Dendritic cell treated with granulocyte-macrophage colony-stimulating factor and Interleukin-4, amounts not matched to agents 40 ng/mL and 50 ng/mL, for 4 days (primary cell): ENCODE data around the gene MAD1L1.
"Not testable (repeated sequence)": the region's sequence is repeated elsewhere in the genome, so short reads cannot be mapped to it uniquely, and the experiment has no call there.

Source experiments
- H3K27ac Mint-ChIP-seq: one replicate; pipeline ENCODE4 v1.8.0; 2022; ENCODE audit warnings: mild to moderate bottlenecking, mixed read lengths
- H3K27me3 Mint-ChIP-seq: one replicate; pipeline ENCODE4 v1.8.0; 2022; ENCODE audit warnings: mild to moderate bottlenecking, mixed read lengths
- H3K36me3 Mint-ChIP-seq: one replicate; pipeline ENCODE4 v1.8.0; 2022; ENCODE audit warnings: low read depth, mixed read lengths
- H3K4me1 Mint-ChIP-seq: one replicate; pipeline ENCODE4 v1.8.0; 2022; ENCODE audit warnings: low read depth, mixed read lengths
- H3K4me3 Mint-ChIP-seq: one replicate; pipeline ENCODE4 v1.8.0; 2022; ENCODE audit warnings: mild to moderate bottlenecking, moderate library complexity, mixed read lengths
- H3K9me3 Mint-ChIP-seq: one replicate; pipeline ENCODE4 v1.8.0; 2022; ENCODE audit warnings: mixed read lengths
- intact Hi-C: fragments of 100-400 bp; cut with micrococcal nuclease; formaldehyde crosslinking; loops from one replicate; pipeline ENCODE4 v1.15.0; 2022

Gene MAD1L1

DNA sequence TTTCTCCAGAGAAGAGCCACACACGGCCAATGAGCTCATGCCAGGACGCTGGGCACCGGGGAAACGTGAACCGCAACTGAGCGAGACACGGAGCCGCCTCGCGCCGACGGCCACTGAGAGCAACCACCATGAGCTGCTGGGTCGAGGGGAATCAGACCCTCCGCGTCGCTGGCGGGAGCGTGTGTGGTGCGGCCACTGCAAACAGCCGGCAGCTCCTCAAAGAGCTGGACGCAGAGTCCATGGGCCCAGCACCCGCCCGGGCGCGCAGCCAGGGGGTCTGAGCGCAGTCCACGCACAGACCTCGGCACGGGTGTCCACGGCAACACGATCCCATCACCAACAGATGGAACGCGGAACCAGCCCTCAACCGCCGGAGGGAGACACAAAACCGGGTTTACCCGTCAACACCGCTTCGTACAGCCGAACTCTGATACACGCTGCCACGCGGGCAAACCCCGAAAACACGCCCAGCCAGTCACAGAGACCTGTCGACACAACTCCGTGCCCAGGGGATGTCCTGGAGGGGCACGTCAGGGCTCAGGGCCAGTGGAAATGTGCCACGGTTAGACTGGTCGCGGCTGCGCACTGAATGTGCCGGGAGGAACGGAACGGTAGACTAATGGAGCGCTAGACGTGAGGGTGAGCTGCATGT, 415.6 kb downstream of the MAD1L1 start:
- no peak overlapping the region for H3K4me3 Mint-ChIP-seq

DNA sequence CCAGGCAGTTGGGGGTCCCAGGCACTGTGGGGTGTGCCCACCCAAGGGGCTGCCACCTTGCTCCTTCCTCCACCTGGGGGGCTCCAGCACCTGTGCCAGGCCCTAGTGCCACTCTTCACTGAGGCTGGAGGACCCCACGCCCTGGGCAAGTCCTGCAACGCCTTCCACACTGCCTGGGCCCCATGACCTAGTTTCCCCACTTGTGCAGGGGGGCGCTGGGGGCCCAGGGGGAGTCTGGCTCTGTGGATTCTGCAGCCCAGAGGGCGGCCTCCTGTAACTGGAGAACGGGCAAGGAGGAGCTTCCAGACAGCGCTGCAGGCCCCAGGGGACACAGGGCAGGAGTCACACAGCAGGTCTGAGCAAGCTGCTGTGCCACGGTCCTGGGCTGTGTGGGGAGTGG, 416.3 kb downstream of the MAD1L1 start:
- H3K4me3 Mint-ChIP-seq, result not testable (repeated sequence)
- H3K4me1 Mint-ChIP-seq, result peaks cover 32% of the 10 kb centered on the region

More for the DNA sequence above, 415.6 kb downstream of the MAD1L1 start:
- H3K27me3 Mint-ChIP-seq, result peaks cover 14% of the 10 kb centered on the region
- peaks cover 36% of the 10 kb centered on the region for H3K36me3 Mint-ChIP-seq
- peaks cover 31% of the 10 kb centered on the region for H3K4me1 Mint-ChIP-seq
- H3K27ac Mint-ChIP-seq, result no peak overlapping the region
- intact Hi-C loops, result no loop called here
- no peaks in the 10 kb centered on the region for H3K9me3 Mint-ChIP-seq

DNA sequence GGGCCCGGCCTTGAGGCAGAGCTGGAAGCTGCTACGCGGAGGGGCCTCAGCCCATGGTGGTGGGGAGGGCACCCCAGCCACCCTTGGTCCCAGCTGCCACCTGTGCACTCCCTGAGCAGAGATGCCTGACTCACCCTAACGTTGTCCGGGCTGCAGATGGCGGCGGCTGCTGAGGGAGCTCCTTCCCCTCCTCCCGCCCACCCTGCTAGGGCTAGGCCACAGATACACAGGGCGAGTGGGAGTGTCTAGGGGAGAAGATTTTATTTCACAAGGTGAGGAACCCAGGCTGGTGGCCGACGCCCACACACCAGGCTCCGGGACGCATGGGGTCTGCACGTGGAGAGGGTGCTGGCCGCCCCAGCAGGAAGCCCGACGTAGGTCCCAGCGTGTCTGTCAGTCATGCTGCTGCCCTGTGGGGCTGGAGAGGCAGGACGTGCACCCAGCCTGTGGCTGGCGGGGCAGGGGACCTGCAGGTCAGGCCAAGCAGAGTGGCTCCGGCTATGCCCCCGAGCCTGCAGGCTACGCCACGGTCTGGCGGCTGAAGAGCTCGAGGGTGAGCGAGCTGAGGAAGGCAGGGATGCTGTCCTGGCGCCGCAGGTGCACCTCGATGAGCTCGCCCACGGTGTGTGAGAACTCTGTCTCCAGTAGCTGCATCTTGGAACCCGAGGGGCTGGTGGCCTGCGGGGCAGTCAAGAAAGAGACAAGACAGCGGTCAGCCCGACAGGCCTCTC, 417.0 kb downstream of the MAD1L1 start:
- H3K9me3 Mint-ChIP-seq, intact Hi-C loops, H3K4me3 Mint-ChIP-seq, H3K27ac Mint-ChIP-seq: not testable (repeated sequence)
- H3K36me3 Mint-ChIP-seq, result peaks cover 36% of the 10 kb centered on the region
- H3K27me3 Mint-ChIP-seq, result peaks cover 15% of the 10 kb centered on the region
- H3K4me1 Mint-ChIP-seq, result peaks cover 39% of the 10 kb centered on the region

More for the DNA sequence above, 416.3 kb downstream of the MAD1L1 start:
- Mint-ChIP-seq H3K36me3 (peaks cover 36% of the 10 kb centered on the region), H3K27me3 (peaks cover 14% of the 10 kb centered on the region)
- intact Hi-C loops, H3K27ac Mint-ChIP-seq, H3K9me3 Mint-ChIP-seq: not testable (repeated sequence)

DNA sequence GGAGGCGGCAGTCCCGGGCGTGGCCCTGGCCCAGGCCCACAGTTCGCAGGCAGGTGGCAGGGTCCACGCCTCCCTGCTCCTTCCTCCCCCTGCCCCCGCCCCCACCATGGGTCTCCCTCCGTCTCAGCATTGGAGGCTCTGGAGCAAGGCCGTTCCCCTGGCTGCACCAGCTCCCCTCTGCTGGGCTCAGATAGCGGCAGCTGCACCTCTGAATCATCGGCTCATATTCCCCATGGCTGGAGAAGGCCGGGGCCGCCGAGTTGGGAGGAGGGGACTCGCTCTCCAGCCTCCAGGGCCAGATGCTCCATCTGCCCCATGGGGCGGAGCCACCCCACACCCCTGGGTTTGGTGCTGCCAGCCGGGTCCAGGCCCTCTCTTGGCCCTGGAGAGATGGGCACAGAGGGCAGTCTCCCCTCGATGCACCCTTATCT, 417.7 kb downstream of the MAD1L1 start:
- Mint-ChIP-seq H3K36me3 (peaks cover 36% of the 10 kb centered on the region), H3K4me1 (peaks cover 38% of the 10 kb centered on the region), H3K27me3 (peaks cover 18% of the 10 kb centered on the region), H3K4me3 (no peak overlapping the region), H3K27ac (no peak overlapping the region), H3K9me3 (no peaks in the 10 kb centered on the region)
- intact Hi-C loops, result no loop called here

DNA sequence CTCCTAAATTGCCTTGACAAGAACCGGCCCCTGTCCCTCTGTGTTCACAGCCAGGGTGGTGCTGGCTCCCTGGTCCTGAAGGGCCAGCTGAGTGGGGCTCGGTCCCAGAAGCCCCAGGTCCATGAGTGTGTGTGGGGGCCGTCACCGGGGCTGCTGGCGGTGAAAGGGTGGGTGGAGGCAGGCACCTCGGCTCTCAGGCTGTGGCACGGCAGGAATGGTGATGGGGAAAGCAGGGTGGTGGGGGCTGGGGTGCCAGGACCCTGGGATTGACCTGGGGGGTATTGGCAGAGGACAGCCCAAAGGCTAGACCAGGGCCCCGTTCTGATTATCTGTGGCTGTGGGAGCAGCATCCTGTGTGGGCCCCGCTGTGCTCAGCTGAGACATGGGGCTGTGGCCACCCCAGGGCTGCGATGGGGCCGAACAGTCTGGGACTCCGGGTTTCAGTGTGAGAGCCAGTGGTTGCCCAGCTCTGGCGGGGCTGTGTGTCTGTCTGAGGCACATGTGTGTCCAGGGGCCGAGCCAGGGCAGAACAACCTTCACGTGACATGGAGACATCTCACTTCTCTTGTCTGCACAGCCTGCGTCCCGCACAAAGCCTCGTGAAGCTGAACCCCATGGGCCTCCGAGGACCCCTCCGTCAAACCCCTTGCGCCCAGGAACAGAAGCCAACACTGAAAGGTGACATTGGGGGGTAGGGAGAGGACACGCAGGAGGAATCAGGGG, 418.5 kb downstream of the MAD1L1 start:
- Mint-ChIP-seq H3K4me1 (peaks cover 30% of the 10 kb centered on the region), H3K36me3 (peaks cover 36% of the 10 kb centered on the region), H3K9me3 (no peaks in the 10 kb centered on the region), H3K27ac (no peak overlapping the region), H3K27me3 (peaks cover 13% of the 10 kb centered on the region), H3K4me3 (no peak overlapping the region)
- intact Hi-C loops, result no loop called here

DNA sequence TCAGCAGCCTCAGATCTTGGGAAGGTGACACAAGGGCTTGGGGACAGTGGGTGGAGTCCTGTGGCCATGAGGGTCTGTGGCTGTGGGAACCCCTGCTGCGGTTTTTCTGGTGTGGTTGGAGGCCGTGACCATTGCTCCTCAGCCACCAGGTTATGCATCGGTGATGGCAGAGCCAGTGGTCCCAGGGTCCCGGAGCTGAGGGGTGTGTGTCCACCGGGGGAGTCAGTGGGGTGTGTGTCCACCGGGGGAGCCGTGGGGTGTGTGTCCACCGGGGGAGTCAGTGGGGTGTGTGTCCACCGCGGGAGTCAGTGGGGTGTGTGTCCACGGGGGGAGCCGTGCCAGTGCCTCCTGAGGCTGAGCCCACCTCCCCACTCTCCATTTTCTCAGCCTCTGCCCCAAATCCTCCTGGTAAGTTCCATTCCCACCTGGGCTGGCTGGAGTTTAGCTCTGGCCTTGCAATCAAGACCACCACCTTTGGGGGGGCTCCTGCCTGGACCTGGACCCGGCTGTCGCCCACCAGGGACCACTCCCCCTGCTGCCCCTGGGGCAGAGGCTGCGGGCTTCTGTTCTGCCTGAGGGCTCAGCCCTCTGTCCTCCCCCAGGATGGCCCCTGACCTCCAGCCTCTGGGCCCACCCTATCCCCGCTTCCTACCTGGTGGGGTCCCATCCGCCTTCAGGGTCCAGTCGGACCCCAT, 419.2 kb downstream of the MAD1L1 start:
- intact Hi-C loops, result no loop called here

DNA sequence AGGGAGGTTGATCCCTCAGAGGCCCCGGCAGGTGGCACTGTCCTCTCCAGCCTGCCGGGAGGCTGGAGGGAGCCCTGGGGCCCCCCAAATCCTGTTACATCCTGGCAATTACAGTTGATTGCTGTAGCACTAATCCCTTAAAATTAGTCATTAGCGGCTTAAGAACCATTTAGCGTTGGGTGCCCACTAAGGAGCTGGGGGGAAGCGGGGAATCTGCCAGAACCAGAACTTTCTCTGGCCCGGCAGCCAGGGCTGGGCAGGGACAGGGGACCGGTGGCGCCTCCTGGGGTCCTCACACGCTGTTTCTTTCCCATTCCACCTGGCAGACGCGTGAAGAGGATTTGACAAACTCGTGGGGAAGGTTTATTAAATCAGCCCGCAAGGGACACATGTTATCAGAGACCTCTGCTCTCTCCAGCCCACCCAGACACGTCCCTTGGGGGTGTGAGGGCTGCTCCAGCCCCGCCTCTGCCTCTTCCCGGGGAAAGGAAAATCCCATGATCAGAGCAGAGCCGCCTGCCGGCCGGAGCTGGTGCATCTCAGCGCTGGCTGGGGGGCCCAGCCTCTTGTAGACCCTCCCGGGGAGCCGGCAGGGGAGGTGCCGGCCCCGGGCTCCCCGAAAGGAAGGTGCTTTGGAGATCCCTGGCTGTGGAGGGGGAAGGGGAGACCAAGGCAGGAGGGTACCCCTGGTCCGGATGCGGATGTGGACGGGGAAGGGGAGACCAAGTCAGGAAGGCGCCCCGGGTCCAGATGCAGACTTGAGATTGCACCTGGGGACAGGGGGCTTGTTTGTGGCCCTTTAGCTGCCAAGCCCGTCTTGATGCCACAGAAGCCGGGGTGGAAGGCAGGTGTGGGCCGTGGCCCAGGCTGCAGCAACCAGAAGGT, 420.0 kb downstream of the MAD1L1 start:
- H3K4me3 Mint-ChIP-seq, result no peak overlapping the region
- peaks cover 36% of the 10 kb centered on the region for H3K36me3 Mint-ChIP-seq
- intact Hi-C loops, result no loop called here
- peaks cover 8% of the 10 kb centered on the region for H3K27me3 Mint-ChIP-seq
- peaks cover 15% of the 10 kb centered on the region for H3K4me1 Mint-ChIP-seq
- no peaks in the 10 kb centered on the region for H3K9me3 Mint-ChIP-seq
- H3K27ac Mint-ChIP-seq, result no peak overlapping the region

More for the DNA sequence above, 419.2 kb downstream of the MAD1L1 start:
- H3K36me3 Mint-ChIP-seq, result peaks cover 36% of the 10 kb centered on the region
- H3K9me3 Mint-ChIP-seq, result no peaks in the 10 kb centered on the region
- H3K27ac Mint-ChIP-seq, result no peak overlapping the region
- H3K27me3 Mint-ChIP-seq, result peaks cover 8% of the 10 kb centered on the region
- peaks cover 23% of the 10 kb centered on the region for H3K4me1 Mint-ChIP-seq
- no peak overlapping the region for H3K4me3 Mint-ChIP-seq

DNA sequence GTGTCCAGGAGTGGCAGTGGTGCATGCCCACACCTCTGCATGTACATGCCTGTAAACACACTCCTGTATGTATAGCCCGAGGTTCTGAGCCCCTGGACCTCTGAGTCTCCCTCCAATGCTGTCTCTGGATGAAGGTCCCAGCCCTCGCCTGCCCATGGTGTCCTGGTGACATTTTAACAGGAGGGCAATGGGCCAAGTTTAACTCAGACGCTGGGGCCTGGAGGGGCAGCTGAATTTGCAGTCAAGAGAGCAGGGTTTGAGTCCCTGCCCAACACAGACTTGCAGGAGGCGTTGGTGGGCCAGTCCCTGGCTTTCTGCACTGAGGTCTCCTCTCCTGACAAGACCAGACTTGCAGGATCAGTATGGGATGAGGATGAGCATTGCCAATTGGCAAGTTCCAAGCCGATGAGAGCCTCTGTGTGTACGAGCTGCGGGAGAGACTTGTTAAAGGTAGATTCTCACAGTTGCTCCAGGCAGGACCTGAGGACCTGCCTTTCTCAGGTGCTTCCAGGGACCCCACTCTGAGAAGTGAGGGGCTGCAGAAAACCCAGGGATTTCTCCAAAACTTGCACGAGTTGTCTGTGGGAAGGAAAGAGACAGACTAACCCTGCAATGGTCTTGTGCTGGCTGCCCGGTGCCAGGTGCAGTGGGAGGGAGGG, 420.8 kb downstream of the MAD1L1 start:
- peaks cover 36% of the 10 kb centered on the region for H3K36me3 Mint-ChIP-seq
- intact Hi-C loops, result no loop called here
- no peak overlapping the region for H3K4me3 Mint-ChIP-seq
- peaks cover 11% of the 10 kb centered on the region for H3K4me1 Mint-ChIP-seq
- no peaks in the 10 kb centered on the region for H3K9me3 Mint-ChIP-seq
- H3K27ac Mint-ChIP-seq, result no peak overlapping the region
- peaks cover 8% of the 10 kb centered on the region for H3K27me3 Mint-ChIP-seq

DNA sequence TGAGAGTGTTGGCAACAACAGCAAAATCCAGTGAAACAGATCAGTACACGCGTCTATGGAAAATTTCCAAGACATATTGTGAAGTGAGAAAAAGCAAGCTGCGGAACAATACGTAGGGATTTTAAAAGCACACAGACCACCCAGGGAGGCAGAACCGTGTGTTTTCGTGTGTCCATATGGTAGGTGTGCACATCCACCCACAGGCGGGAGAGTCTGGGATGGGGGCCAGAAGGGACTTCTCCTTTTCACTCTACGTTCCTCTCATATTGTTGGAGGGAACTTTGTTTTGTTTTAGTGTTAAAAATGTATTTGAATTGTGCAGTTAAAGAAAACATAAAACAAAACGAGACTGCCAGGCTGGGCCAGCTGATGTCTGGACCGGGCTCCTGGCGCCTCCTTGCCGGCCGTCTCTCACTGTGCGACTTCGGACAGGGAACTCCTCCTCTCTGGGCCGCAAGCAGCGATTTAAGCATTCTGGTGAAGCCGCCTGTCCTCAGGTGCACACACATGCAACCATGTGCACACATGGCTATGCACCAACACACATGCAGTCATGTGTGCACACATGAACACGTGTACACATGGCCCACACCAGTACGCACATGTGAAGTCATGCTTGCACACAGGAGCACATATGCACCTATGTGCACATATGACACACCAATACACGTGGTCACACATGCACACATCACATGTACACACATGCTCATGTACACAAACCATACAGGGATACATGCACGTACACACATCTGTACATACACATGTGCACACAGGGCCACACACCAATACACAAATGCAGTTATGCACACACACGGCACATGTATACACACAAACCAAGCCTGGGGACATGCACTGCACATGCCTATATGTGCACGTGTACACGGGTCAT, 421.5 kb downstream of the MAD1L1 start:
- Mint-ChIP-seq H3K4me1 (peaks cover 11% of the 10 kb centered on the region), H3K4me3 (no peak overlapping the region), H3K36me3 (peaks cover 32% of the 10 kb centered on the region), H3K27ac (no peak overlapping the region), H3K27me3 (peaks cover 11% of the 10 kb centered on the region), H3K9me3 (no peaks in the 10 kb centered on the region)
- intact Hi-C loops, result no loop called here

DNA sequence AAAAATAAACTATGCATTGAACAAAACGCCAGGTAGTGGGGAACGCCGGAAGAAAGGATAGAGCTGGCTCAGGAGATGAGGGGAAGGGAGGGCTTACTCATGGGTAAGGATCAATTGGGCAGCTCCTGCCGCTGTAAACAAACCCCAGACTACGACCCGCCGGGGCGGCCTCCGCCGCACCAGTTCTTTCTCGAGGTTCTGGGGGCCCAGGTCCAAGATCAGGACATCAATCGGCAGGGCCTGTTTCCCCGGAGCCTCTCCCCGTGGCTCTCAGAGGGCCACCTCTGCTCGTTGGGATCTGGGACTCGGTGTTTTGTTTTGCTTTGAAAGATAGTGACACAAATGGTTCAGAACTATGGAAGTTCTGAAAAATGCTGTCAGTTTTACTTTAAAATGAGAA, 422.2 kb downstream of the MAD1L1 start:
- intact Hi-C loops, result no loop called here
- H3K4me1 Mint-ChIP-seq, result peaks cover 11% of the 10 kb centered on the region
- H3K4me3 Mint-ChIP-seq, result no peak overlapping the region
- H3K36me3 Mint-ChIP-seq, result peaks cover 25% of the 10 kb centered on the region
- peaks cover 11% of the 10 kb centered on the region for H3K27me3 Mint-ChIP-seq
- H3K9me3 Mint-ChIP-seq, result no peaks in the 10 kb centered on the region
- no peak overlapping the region for H3K27ac Mint-ChIP-seq

DNA sequence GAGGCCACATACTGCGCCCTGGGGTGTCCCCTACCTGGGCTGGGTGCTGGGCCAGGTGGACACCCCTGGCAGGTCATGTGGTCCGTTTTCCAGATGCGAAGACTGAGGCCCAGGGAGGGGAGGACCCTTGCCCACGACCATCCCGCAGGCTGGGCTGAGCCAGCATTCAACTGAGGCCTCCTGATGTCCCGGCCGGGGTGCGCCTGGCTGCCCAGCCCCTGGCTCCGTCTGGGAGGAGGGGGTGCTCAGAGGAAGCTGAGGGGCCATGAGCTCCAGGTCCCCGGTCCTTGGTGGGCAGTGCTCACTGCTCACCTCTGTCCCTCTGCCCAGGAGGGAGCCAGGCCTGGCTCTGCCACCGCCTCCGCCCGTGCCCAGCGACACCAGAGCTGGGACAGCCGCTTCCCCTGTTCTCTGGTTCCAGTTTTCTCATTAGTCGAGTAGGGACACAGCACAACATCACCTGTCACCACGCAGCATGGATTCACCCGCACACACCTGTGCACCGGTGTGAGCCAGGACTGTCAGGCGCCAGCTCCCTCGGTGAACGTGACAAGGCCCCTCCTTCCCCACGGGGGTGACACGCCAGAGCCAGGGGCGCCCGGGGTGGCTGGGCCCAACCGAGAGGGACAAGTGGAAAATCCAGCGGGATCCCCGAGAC, 423.0 kb downstream of the MAD1L1 start:
- intact Hi-C loops, result no loop called here
- Mint-ChIP-seq H3K4me1 (peaks cover 11% of the 10 kb centered on the region), H3K36me3 (peaks cover 17% of the 10 kb centered on the region), H3K4me3 (no peak overlapping the region), H3K27me3 (peaks cover 11% of the 10 kb centered on the region), H3K27ac (no peak overlapping the region), H3K9me3 (no peaks in the 10 kb centered on the region)

DNA sequence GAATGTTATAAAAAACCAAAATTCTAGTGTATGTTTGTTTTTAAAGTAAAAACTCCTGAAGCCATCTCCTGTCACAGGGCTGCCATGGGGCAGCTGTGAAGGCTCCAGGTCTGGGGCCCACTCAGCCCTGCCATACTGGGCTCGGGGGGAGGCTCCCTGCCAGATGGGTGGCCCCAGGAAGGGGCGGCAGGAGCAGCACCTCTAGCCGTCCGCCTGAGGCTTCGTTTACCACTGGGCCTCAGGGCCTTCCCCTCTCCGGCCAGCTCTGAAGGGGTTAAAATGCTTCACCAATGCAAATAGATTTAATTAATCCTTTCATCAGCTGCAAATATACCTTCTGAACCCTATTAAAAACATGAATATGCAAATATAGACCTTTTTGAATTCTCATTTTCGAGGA, 423.7 kb downstream of the MAD1L1 start:
- Mint-ChIP-seq H3K4me1 (peaks cover 11% of the 10 kb centered on the region), H3K27ac (no peak overlapping the region), H3K27me3 (peaks cover 14% of the 10 kb centered on the region), H3K36me3 (peaks cover 10% of the 10 kb centered on the region), H3K9me3 (no peaks in the 10 kb centered on the region), H3K4me3 (no peak overlapping the region)
- intact Hi-C loops, result no loop called here
